HCEC 1CT (cell line): Measurements from ENCODE around the gene CAPRIN2.

Source experiments
- DNase-seq: peaks from one replicate; pipeline ENCODE4 v3.0.0-alpha.2; 2017

Gene CAPRIN2

DNA sequence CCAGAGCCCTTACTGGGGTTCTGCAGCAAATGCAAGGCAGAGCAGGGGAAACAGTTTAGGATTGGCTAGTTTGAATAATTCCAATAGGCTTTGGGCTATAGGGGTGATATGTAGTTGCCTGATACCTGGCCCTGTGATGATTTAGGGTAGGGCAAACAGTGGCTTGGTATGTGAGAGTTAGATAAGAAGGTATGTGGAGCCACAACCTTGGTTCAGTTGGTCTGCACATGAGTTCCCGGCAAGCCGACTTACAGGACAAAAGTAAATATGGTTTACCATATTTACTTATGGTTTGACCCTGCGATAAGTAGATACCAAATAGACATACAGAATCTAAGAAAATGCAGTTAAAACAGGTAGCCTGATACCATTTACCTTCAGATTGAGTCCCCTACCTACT is 8.3 kb upstream of the CAPRIN2 start:
- DNase-seq = no peak

DNA sequence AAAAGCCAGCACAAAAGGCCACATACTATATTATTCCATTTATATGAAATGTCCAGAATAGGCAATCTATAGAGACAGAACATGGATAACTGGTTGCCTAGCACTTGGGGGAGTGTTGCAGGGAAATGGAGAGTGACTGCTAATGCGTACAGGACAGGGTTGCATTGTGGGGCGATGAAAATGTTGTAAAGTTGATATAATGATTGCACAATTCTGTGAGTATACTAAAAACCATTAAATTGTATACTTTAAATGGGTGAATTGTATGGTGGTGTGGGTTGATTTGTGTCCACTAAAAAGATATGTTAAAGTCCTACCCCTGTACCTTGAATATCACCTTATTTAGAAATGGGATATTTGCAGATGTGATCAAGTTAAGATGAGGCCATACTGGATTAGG is 7.0 kb upstream of the CAPRIN2 start:
- DNase-seq = no peak

DNA sequence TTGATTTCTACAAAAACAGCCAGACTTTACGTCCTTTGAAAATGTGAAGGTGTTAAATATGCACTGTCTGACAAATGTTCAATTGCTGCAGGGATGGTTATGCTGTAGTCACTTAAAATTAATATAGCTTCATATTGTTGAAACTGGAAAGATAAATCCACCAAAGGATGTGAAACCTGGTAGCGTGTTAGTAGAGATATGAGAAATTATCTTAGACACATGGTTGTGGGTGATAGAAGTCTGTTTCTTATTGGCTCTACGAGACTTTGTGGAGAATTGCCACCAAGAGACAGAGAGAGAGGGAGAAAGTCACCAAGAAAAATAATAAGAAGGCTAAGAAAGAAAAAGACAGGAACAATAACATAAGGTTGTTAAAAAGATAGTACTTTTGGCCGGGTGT is 2.6 kb upstream of the CAPRIN2 start:
- DNase-seq = no peak

DNA sequence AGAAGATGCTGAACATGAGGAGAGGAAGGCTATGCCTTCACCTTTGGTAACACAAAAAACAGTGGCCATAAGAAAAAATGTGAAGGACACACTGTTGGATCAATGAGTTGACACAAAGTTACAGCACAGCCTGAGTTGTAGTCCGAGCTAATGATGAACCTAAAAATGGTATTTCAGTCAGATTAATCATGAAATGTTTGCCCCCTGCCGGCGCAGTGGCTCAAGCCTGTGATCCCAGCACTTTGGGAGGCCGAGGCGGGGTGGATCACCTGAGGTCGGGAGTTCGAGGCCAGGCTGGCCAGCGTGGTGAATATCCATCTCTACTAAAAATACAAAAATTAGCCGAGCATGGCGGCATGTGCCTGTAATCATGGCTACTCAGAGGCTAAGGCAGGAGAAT is 1.3 kb upstream of the CAPRIN2 start:
- no peak for DNase-seq

DNA sequence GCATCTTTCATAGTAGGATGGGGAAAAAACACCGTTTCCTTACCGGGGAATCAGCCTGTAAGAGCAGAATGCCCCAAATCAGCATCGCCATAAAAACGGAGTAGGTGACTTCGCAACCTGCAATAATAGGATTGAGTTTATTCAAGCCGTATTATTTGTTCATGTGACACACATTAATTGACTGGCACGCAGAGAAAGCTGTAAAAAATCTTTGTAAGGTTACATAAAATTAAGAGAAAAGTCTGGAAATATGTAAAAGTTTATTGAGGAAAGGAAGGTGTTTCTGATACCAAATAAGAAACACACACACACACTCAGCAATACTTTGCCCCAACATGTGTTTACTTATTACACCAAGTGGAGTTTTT is 628 bp upstream of the CAPRIN2 start:
- DNase-seq = no peak

DNA sequence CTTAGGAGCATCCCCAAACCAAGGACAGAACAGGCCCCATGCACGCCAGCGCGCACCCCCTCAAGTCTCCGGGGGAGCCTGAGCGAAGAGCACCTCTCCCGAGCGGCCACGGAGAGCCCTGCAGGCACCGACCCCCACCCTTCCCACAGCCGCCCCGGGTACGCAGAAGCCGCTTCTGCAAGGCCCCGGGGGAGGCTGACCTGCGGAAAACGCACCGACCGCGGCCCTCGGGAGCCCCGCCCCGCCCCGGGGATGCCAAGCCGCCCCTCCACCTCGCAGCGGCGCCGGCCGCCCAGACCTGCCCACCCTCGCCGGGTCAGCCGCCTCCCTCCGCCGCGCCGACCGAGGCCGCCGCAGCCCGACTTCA is 385 bp downstream of the CAPRIN2 start:
- peak; percentile 24 for DNase-seq

DNA sequence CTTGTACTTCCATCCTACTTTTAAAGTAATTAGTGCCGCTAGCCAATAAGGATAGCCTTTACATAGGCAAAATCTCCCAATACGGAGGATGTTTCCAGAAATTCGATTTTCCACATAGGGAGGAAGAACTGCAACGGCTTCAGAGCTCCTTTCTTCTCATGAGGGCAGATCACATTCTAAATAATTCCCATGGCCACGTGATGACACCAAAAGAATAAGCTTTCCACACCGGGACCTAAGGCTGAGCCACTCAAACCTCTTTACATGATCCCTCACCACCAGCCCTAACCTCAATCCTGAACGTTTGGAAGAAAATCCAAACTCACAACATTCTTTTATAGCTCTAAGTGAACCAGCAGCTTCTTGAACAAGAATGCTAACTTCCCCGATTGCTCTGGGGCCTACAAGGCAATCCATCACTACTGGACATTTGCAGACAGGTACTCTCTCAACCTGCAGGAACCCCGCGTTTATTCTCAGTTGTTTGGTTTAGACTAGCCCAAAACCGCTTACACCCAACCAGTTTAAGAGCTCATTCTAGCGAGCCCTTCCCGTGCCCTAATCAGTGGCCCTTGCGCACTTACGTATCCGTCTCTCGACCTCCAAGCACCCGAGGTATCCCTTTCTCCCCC is 884 bp downstream of the CAPRIN2 start:
- DNase-seq = peak; percentile 23

DNA sequence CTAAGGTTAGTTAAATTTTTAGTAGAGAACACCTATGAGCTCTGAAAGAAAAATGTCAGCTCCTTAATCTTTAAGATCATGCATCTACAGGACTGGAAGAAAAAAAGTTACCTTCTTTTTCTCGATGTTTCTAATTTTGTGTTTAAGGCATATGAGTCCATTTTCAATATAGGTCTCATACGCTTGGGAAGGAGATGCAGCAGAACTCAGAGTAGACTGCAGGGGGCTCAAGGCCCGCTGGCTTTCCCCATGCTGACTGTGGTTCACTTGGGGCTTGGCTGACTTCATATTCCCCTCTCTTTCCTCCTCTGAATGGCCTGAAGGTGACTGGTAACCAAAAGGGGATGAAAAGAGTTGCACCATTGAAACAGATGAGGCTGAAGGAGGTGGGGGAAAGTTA is 1.5 kb downstream of the CAPRIN2 start:
- DNase-seq = peak; percentile 28

DNA sequence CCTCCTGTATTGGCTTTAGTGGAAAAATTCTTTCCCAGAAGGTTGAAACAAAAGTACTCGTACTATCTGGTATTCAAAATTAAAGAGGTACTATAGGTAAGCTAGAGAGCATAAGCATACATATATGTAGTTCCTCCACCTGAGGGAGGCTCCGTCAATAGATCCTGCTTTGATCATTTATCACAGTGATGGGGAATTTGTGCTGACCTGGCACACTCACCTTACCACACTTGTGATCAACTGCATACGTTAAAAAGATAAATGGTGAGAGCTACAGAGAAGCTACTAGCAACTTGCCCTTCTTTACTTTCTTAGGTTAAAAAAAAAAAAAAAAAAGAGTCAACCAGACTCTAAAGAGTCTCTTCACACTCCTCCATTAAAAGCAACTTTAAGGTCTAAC is 2.5 kb downstream of the CAPRIN2 start:
- no peak for DNase-seq

DNA sequence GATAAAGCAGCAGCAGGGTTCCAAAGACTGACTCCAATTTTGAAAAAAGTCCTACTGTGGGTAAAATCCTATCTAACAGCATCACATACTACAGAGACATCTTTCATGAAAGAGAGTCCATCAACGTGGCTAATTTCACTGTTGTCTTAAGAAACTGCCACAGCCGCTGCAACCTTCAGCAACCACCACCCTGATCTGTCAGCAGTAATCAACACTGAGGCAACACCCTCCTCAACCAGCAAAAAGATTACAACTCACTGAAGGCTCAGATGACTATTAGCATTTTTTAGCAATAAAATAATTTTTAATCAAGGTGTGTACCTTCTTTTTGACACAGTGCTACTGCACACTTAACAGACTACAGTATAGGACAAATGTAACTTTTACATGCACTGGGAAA is 6.6 kb downstream of the CAPRIN2 start:
- DNase-seq = no peak

DNA sequence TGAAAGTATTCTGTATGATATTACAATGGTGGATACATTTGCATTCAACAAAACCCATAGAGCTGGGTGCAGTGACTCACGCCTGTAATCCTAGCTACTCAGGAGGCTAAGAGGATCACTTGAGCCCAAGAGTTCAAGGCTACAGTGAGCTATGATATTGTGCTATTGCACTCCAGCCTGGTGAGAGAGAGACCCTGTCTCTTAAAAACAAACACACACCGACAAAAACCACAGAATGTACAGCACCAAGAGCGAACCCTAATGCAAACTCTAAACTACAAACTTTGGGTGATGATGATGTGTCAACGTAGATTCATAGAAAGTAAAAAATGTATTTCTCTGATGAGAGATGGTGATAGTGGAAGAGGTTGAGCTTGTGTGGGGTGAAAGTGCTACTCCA is 8.6 kb downstream of the CAPRIN2 start:
- DNase-seq = no peak

DNA sequence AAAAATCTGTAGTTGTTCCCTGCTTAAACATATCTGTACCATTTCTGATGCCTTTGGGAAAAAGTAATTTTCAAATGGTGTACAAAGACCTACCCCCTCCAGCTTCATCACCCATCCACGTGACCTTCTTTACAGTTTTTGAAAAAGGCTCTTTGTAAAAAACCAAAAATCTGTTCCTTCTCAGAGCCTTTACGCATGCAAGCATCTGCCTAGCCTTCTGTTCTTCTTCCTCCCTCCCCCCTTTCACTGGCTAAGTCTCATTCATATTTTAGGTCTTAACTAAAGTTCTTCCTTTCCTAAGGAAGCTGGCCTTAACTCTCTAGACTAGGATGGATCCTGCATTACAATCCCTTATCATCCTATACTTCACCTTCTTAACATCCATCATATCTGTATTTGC is 10.4 kb downstream of the CAPRIN2 start:
- no peak for DNase-seq

DNA sequence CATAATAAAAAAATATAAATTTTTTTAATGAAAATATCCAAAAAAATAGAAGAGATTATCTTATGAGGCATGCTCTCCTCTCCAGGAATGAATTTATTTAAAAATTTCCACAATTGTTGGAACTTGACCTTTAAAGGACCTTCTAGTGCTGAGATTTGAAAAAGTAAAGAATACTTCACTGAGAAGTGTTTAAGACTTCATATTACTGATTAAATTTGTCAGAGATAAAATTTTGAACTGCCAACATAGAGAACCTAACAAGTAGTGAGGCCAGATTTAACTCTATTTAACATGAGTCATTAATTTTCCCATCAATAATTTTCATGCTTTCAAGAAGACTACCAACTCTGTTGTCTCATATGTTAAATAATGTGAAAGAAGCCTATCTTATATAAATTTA is 14.5 kb downstream of the CAPRIN2 start:
- no peak for DNase-seq

DNA sequence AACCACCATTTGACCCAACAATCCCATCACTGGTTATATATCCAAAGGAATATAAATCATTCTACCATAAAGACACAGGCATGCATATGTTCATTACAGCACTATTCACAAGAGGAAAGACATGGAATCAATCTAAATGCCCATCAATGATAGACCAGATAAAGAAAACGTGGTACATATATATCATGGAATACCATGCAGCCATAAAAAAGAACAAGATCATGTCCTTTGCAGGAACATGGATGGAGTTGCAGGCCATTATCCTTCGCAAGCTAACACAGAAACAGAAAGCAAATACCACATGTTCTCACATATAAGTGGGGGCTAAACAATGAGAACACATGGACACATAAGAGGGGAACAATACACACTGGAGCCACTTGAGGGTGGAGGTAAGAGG is 15.7 kb downstream of the CAPRIN2 start:
- no peak for DNase-seq

DNA sequence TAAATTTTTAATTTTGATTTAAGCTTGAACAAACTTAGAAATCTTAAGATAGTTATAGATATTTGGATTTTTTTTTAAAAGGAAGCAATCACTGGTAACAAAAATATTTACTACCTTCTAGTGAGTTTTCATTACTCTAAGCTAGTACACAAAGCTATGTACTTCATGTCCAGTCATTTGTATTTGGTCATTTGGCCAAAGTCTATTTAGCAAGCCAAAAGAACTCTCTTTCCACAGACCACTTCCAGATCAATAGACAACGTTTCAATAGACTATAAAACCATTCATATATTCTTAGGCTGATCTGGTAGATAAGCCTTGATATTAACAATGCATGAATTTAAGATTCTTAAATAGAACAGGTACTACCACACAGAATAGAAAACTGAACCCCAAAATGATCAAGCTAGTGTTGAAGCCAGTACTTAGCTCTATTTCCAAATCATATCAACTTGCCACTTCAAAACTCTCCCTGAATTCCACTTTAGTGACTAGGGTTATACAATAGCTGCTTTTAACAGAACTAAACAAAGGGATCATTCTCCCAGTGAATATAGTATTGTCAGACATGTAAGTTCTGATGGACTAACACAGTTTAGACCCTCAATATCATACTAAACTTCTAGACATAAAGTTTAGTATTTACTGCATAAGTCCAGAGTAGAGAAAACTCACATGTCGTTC is 21.7 kb downstream of the CAPRIN2 start:
- DNase-seq = no peak

DNA sequence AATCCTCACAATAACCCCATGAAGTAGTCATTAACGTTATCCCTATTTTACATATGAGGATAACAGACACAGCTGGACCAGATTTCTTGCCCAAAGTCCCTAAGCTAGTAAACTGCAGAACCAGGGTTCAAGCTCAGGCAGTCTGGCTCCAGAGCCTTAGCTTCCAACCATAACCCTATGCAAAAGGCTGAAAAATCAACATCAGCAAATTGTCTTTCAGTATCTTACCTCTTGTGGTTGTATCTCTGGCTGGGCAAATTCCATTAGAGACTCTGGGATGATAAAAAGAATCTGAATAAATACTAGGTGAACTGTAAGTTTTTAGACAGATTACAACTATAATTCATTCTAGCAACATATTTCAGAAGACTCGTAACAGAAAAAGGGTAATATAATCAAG is 24.7 kb downstream of the CAPRIN2 start:
- DNase-seq = no peak

DNA sequence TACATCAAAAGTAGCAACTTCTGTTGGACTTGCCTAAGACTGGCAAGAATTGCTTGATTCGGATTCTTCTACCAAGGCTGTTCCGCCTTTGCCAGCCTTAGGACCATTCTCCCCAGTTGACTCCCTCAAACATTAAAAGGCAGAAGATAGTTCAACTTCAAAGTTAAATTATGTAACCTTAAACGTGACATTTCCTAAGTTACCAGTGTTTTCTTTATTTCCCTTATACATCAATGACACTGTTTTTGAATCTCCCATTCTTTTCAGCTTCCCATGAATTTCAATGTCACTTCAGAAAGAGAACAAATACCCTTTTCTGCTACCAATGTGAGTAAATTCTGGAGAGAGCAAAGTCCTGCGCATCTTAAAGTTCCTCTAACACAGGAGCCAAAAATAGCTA is 25.2 kb downstream of the CAPRIN2 start:
- DNase-seq = no peak

DNA sequence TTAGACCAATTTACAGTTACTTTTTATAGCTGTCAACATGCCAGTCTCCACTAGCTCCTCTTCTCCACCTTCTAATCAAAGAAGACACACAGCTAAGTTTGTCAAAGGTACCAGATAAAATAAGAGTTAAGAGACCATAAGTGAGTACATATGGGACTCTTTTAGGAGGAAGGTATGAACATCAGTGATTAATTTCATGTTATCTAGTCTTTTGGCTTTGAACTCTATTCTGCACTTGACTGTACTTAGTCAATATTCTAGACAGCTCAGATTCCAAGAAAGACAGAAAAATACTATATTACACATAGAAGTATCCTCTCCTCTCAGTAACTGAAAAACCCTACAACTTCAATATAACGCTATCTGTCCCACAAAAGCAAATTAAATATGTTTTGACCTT is 28.1 kb downstream of the CAPRIN2 start:
- no peak for DNase-seq

DNA sequence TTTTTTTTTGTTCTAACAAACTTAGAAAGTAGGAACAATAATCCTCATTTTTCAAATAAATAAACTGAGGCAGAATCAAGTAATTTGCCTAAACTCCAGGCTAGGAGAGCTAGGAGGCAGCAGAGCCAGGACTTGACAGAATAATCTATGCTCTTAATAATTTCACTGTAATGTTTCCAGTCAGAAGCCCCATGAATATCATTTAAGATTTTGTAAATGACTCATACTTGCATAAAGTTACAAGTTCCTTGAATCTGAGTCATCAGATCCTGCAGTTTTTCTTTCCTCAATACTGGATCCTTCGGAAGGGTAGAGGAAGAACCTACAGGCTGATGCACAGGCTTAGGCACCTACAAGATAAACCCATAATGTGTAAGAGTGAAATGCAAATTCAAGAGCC is 29.0 kb downstream of the CAPRIN2 start:
- DNase-seq = peak; percentile 85

DNA sequence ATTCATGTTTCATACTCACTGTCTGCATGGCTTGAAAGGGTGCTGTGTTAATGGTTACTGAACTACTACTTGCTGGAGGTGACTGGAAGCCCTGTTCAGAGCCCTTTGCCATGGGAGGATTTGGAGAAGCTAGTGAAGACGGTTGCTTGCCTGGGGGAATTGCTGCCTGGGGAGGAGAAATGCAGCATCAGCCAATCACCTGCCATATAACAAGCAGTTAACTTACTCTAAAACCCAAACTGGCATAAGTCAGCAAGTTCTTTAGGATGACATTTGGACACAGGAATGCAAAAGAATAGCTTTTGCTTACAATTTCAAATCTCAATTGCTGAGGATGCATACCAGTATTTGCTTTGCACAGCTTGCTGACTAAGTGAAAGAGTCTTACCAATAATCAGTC is 35.7 kb downstream of the CAPRIN2 start:
- DNase-seq = peak; percentile 74

DNA sequence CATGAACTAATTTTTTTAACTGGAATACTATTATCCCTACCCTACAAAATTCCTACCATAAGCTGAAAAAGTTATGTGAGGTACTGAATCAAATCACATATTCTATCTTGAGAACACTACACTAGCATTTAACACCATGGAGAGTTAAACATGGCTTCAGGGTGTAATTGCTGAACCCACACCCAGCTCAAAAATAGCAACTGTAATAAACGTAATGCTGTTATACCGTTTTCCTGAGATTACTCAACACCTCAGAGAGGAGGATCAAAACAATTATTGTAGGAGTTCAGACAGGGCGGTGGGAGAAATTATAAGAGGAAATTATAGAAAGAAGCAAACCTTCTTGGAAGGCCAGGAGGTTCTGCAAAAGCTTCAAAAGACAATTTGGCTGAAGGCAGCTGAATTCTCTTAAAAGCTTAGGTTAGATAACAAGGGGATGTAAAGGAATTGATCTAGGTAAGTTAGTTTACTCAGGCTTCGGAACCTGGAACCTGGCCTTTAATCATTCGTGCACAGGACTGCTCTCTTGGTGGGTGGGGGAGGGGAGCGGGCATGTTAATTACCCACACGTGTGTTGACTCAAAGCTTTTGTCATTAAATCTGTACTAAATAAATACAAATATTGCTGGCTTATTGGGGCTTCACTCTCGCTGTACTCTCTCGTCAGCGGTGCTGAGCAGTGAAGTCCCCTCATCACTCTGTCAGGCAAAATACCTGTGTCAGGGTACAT is 47.0 kb downstream of the CAPRIN2 start:
- no peak for DNase-seq

DNA sequence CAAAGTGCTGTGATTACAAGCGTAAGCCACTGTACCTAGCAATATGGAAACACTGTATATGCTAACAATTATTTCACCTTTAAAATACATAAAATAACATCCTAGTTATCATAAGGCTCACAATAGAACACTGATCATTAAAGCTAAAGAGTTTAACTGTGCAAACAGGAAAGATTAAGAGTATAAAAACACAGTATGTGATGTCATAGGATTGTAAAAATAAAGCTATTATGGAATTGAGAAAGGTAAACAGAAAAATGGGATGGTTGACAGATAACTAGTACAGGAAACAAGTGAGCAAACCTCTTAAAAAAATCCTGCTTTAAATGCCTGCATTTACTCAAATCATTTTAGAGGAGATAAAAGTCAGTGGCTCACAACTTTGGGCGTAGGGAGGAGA is 48.3 kb downstream of the CAPRIN2 start:
- no peak for DNase-seq

DNA sequence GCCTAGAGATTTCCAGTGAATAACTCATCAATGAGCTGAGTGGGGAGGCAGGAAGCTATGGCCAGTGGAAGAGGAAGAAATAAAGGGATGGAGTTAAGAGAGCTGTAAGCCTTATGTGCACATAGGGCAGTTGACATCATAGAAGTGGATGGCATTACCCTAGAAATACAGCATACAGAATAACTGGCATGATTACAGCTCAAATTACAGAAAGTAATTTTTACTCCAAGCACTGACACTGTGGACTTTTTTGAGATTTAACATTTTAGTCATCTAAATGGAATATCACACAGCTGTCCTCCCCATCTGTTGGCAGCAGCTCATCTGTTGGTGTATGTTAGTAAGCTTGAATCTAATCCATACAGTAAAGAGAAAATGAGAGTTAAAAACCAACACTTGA is 53.7 kb downstream of the CAPRIN2 start:
- DNase-seq = peak; percentile 24

DNA sequence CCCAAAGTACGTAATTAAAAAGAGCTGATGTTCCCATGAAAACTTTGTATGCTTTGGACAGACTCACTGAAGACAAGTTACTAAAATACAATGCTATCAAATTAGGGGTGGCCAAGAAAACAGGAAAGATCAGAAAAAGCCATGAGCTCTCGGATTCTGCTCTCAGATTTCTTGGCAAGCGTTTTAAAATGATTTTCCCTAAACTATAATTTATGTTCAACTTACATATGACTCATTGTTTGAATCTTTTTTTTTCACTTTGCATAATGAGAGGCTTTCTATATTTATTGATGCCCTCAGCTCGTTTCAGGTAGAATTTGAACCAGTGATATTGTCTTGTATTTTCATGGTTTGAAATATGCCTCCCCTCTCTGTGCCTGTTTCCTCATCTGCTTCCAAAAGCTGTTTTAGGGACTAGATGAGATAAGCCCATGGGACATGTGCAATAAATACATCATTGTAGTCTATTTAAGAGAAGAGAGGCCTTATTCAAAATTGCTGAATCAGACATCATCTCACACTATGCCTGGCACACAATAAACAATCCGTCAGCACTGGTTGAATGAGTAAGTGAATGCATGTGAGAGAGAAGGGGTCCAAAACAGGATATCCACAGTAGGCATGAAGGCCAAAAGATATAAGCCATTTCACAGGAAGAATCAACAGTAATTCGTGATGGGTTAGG is 54.4 kb downstream of the CAPRIN2 start:
- DNase-seq = no peak
